Measurements from ENCODE around the gene DNHD1. TPM values are rescaled to one million over a fixed set of nuclear protein-coding genes. Genes with fewer than 3 reads are reported as not detected.

DNHD1 gene
- total and polyA plus RNA-seq, 9 of the 15 experiments (the other 6 are each of a cell fraction or from before 2014, with no cell fraction given), result 0.82 to 9.7 (median 3.8) TPM

DNA sequence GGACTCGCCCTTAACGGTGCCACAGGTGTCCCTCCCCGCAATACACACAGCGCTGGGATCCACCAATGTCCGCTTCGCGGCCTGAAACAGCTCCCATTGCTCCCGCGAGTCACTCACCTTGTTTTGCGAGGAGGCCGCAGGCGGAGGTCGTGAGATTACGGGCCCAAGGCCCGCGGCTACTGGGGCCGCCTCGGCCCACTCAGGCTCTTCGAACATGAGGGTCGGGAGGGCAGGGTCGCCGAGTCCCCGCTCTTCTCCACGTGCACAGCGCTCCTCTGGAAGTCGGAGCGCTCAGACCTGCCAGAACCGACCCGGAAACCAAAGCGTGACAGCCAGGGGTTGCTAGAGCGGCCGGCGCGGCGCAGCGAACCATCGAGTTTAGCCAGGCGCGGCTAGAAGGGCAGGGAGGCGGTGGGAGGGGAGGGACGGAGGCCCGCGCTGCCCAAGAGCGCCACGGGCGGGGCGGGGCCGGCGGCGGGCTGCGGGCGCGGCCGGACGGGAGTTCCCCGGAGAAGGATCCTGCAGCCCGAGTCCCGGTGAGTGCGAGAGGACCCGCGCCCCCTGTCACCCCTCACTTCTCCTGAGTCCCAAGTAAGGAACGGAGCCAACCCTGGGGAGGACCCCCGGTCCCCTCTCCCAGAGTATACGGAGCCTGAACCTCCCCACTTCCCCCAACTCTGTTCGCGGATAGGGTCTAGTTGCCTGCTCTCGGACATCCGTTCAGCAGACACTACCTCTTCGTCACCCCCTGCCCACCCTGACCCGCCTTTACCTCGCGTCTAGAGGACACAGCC is 106.4 kb downstream of the DNHD1 start, which contains the start of the genes ILK and RRP8 (continued):
- TF ChIP-seq BRF2 (IDR thresholded peaks at IDR 0.05; ENCODE audit: borderline replicate concordance, insufficient read depth, insufficient read length), result no peak
- TF ChIP-seq FOXP1 (CRISPR knock-in tag; IDR thresholded peaks at IDR 0.05), result peak; percentile 68
- TF ChIP-seq, protein P1, sequence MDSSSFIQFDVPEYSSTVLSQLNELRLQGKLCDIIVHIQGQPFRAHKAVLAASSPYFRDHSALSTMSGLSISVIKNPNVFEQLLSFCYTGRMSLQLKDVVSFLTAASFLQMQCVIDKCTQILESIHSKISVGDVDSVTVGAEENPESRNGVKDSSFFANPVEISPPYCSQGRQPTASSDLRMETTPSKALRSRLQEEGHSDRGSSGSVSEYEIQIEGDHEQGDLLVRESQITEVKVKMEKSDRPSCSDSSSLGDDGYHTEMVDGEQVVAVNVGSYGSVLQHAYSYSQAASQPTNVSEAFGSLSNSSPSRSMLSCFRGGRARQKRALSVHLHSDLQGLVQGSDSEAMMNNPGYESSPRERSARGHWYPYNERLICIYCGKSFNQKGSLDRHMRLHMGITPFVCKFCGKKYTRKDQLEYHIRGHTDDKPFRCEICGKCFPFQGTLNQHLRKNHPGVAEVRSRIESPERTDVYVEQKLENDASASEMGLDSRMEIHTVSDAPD (CRISPR knock-in tag; IDR thresholded peaks at IDR 0.05), result no peak
- peak; percentile 61 for TF ChIP-seq ETV1 (tag; conservative IDR thresholded peaks at IDR 0.05; ENCODE audit: low read depth)
- no peak for TF ChIP-seq ZNF699 (CRISPR knock-in tag; IDR thresholded peaks at IDR 0.05; ENCODE audit: insufficient replicate concordance)
- TF ChIP-seq, protein P2, sequence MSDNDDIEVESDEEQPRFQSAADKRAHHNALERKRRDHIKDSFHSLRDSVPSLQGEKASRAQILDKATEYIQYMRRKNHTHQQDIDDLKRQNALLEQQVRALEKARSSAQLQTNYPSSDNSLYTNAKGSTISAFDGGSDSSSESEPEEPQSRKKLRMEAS (CRISPR knock-in tag; IDR thresholded peaks at IDR 0.05), result peak; percentile 92
- TF ChIP-seq SMAD1 (IDR thresholded peaks at IDR 0.05; ENCODE audit: low read depth, low read length, partially characterized antibody), result no peak
- 0 out of 2 replicates have a peak, but pooled peaks have one; percentile 21 for TF ChIP-seq DIDO1 (tag; IDR thresholded peaks at IDR 0.05; ENCODE audit: low read depth)
- no peak for TF ChIP-seq ATF1 (CRISPR knock-in tag; IDR thresholded peaks at IDR 0.05)
- peak; percentile 66; the same call in 1 of the 2 replicates for TF ChIP-seq ATF1 (tag; IDR thresholded peaks at IDR 0.05)
- 0 out of 2 replicates have a peak, but pooled peaks have one; percentile 7 for TF ChIP-seq SMARCA4 (IDR thresholded peaks at IDR 0.05)
- TF ChIP-seq, protein P3, sequence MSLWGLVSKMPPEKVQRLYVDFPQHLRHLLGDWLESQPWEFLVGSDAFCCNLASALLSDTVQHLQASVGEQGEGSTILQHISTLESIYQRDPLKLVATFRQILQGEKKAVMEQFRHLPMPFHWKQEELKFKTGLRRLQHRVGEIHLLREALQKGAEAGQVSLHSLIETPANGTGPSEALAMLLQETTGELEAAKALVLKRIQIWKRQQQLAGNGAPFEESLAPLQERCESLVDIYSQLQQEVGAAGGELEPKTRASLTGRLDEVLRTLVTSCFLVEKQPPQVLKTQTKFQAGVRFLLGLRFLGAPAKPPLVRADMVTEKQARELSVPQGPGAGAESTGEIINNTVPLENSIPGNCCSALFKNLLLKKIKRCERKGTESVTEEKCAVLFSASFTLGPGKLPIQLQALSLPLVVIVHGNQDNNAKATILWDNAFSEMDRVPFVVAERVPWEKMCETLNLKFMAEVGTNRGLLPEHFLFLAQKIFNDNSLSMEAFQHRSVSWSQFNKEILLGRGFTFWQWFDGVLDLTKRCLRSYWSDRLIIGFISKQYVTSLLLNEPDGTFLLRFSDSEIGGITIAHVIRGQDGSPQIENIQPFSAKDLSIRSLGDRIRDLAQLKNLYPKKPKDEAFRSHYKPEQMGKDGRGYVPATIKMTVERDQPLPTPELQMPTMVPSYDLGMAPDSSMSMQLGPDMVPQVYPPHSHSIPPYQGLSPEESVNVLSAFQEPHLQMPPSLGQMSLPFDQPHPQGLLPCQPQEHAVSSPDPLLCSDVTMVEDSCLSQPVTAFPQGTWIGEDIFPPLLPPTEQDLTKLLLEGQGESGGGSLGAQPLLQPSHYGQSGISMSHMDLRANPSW (CRISPR knock-in tag; IDR thresholded peaks at IDR 0.05), result no peak
- no peak for TF ChIP-seq THRA (IDR thresholded peaks at IDR 0.05)
- peak; percentile 91 for TF ChIP-seq CXXC5 (CRISPR knock-in tag; IDR thresholded peaks at IDR 0.05)
- no peak for TF ChIP-seq CBFA2T2 (conservative IDR thresholded peaks at IDR 0.05)
- no peak for TF ChIP-seq ZNF121 (CRISPR knock-in tag; conservative IDR thresholded peaks at IDR 0.05)
- TF ChIP-seq NR1H2 (CRISPR knock-in tag; IDR thresholded peaks at IDR 0.05), result no peak
- TF ChIP-seq, protein P4, sequence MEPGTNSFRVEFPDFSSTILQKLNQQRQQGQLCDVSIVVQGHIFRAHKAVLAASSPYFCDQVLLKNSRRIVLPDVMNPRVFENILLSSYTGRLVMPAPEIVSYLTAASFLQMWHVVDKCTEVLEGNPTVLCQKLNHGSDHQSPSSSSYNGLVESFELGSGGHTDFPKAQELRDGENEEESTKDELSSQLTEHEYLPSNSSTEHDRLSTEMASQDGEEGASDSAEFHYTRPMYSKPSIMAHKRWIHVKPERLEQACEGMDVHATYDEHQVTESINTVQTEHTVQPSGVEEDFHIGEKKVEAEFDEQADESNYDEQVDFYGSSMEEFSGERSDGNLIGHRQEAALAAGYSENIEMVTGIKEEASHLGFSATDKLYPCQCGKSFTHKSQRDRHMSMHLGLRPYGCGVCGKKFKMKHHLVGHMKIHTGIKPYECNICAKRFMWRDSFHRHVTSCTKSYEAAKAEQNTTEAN (CRISPR knock-in tag; IDR thresholded peaks at IDR 0.05), result no peak
- no peak for TF ChIP-seq MED1 (CRISPR knock-in tag; IDR thresholded peaks at IDR 0.05; ENCODE audit: borderline replicate concordance)
- TF ChIP-seq ZBTB7A (IDR thresholded peaks at IDR 0.05; ENCODE audit: borderline replicate concordance, control insufficient read depth, low read depth, low read length), result peak; percentile 80; the same call in 1 of the 2 replicates
